ENCODE results near the gene CDH23.

Gene CDH23

GRCh38 chr10:71611131-71611530, 214.4 kb downstream of the CDH23 start:
- Histone ChIP-seq H3K27me3 (peaks cover 0 to 23% of the 10 kb centered on the region in 2 donors), H3K27ac (no peak overlapping the region)

DNA sequence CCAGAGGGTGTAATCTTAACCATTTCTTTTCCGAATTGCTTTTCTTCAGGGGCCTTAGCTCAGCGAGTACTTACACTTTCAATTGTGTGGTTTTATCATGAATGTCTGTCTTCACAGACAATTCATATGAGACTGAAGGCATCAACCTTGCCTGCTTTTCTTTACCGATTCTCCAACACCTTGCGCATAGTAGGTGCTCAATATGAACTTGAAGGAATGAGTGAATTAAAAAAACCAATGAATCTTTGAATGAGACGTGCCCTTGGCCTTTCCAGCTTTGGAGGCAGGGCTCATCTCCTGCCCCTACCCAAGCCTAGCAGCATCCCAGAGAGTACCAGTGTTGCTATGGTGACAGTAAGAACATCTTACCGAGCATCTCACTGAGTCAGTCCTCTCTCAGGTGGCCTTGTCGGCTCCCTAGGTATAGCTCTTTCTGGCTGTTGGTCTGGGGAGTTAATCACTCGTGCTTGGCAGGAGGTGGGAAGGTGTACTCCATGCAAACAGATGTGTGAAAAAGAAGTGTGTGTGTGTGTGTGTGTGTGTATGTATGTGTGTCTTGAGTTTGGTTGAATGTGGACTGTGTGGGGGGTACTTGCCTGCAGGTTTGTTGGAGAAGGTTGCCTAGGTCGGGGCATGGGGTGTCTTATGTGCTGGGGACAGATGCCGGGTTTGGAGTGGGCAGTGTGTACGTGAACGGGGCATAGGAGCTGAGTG, 215.1 kb downstream of the CDH23 start:
- intact Hi-C loops (cut with DNase I; ENCODE audit: low total_unique reads): loop anchor here (10.0 kb wide), 1 partner anchor 217 kb away; the partner anchor contains the start of gene CDH23
- peaks cover 0 to 14% (median 0%) of the 10 kb centered on the region in 4 donors for H3K4me1 ChIP-seq
- H3K27me3 ChIP-seq: peaks cover 0 to 23% of the 10 kb centered on the region in 2 donors
- no peak for DNase-seq
- no peaks in the 10 kb centered on the region for H3K36me3 ChIP-seq
- TF ChIP-seq, protein P1, sequence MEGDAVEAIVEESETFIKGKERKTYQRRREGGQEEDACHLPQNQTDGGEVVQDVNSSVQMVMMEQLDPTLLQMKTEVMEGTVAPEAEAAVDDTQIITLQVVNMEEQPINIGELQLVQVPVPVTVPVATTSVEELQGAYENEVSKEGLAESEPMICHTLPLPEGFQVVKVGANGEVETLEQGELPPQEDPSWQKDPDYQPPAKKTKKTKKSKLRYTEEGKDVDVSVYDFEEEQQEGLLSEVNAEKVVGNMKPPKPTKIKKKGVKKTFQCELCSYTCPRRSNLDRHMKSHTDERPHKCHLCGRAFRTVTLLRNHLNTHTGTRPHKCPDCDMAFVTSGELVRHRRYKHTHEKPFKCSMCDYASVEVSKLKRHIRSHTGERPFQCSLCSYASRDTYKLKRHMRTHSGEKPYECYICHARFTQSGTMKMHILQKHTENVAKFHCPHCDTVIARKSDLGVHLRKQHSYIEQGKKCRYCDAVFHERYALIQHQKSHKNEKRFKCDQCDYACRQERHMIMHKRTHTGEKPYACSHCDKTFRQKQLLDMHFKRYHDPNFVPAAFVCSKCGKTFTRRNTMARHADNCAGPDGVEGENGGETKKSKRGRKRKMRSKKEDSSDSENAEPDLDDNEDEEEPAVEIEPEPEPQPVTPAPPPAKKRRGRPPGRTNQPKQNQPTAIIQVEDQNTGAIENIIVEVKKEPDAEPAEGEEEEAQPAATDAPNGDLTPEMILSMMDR (IDR thresholded peaks at IDR 0.05): no peak
- H3K4me3 ChIP-seq: no peak overlapping the region
- no peaks in the 10 kb centered on the region for H3K9me3 ChIP-seq
- no peak overlapping the region for H3K27ac ChIP-seq

More at GRCh38 chr10:71611131-71611530, 214.4 kb downstream of the CDH23 start:
- TF ChIP-seq, protein P1 (IDR thresholded peaks at IDR 0.05): no peak
- Histone ChIP-seq H3K9me3 (no peaks in the 10 kb centered on the region), H3K36me3 (no peaks in the 10 kb centered on the region), H3K4me1 (peaks cover 0 to 14% (median 0%) of the 10 kb centered on the region in 4 donors), H3K4me3 (no peak overlapping the region)
- DNase-seq: no peak
- intact Hi-C loops (cut with DNase I; ENCODE audit: low total_unique reads): loop anchor here (10.0 kb wide), 1 partner anchor 216 kb away; the partner anchor contains the start of gene CDH23

DNA sequence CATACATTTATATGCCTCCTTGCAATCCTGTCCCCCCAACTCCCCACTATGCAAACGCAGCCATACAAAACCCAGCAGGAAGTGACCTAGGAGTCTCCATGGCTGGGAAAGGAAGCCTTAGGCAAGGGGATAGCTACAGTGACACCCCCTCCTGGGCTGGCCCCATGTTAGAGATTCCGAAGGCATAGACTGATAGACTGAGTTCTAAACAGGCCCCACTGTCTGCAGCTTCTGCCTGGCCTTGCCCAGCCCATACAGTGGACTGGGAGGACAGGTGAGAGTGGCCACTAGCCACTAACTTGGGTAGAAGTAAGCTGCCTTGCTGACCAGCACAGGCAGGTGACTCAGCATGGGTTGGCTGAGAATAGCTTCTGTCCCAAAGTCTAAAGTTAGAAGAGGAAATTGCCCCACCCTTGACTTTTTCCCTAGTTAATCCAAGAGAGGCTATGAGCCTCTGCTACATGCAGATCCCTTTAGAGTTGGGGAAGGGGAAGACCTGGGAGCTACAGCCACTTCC, 216.6 kb downstream of the CDH23 start:
- Histone ChIP-seq H3K4me1 (peaks cover 0 to 14% (median 0%) of the 10 kb centered on the region in 4 donors), H3K9me3 (no peaks in the 10 kb centered on the region), H3K4me3 (no peak overlapping the region), H3K27ac (no peak overlapping the region), H3K36me3 (no peaks in the 10 kb centered on the region), H3K27me3 (peaks cover 0 to 23% of the 10 kb centered on the region in 2 donors)
- TF ChIP-seq, protein P1 (IDR thresholded peaks at IDR 0.05): no peak
- intact Hi-C loops (cut with DNase I; ENCODE audit: low total_unique reads): loop anchor here (10.0 kb wide), 1 partner anchor 219 kb away; the partner anchor contains the start of gene CDH23
- no peak for DNase-seq

DNA sequence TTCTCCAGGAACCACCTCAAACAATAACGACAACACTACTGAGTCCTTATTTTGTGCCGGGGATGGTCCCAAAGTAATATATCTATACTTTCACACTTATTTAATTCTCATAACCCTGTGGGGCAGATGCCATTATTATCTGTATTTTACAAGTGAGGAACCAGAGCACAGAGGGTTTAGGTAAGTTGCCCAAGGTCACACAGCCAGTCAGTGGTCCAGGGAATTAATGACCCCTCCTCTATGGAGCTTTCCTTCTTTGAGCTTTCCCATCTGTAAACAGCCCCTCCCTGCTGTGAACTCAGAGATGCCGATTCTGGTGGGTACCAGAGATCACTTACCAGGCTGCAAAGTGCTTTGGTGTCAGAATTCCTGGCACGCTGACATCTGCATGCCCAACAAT, 217.2 kb downstream of the CDH23 start:
- TF ChIP-seq, protein P1 (IDR thresholded peaks at IDR 0.05): no peak
- Histone ChIP-seq H3K4me1 (peaks cover 0 to 14% (median 0%) of the 10 kb centered on the region in 4 donors), H3K27me3 (peaks cover 0 to 22% of the 10 kb centered on the region in 2 donors), H3K4me3 (no peak overlapping the region), H3K27ac (no peak overlapping the region), H3K9me3 (no peaks in the 10 kb centered on the region), H3K36me3 (no peaks in the 10 kb centered on the region)
- intact Hi-C loops (cut with DNase I; ENCODE audit: low total_unique reads): loop anchor here (10.0 kb wide), 1 partner anchor 219 kb away; the partner anchor contains the start of gene CDH23
- no peak for DNase-seq

- Histone ChIP-seq H3K27ac (no peak overlapping the region), H3K4me3 (no peak overlapping the region), H3K9me3 (no peaks in the 10 kb centered on the region), H3K27me3 (peaks cover 0 to 15% of the 10 kb centered on the region in 2 donors), H3K36me3 (no peaks in the 10 kb centered on the region), H3K4me1 (peaks cover 0 to 14% (median 0%) of the 10 kb centered on the region in 4 donors)
- TF ChIP-seq, protein P1 (IDR thresholded peaks at IDR 0.05): no peak
- intact Hi-C loops (cut with DNase I; ENCODE audit: low total_unique reads): loop anchor here (10.0 kb wide), 1 partner anchor 220 kb away; the partner anchor contains the start of gene CDH23
- DNase-seq: no peak
Measured at GRCh38 chr10:71614946-71615345, 218.2 kb downstream of the CDH23 start.
